Measurements from ENCODE around the gene FNDC1.

GRCh38 chr6:159190460-159190859, 21.3 kb downstream of the FNDC1 start:
- TF ChIP-seq E4F1 (IDR thresholded peaks at IDR 0.05; ENCODE audit: borderline replicate concordance, partially characterized antibody) (no peak), FOS (IDR thresholded peaks at IDR 0.05; ENCODE audit: borderline replicate concordance, extremely low read depth, insufficient read length) (no peak)
